GM13976 (cell line): Measurements from ENCODE around the gene MYH6.
"Not testable (repeated sequence)": the region's sequence is repeated elsewhere in the genome, so short reads cannot be mapped to it uniquely, and the experiment has no call there.

ENCODE experiments used
- DNase-seq: peaks from one replicate; pipeline ENCODE4 v3.0.0; 2012; ENCODE audit warnings: low spot score
- CTCF ChIP-seq: IDR thresholded peaks from 2 replicates; pipeline ENCODE4 v1.5.1; 2012; ENCODE audit warnings: borderline replicate concordance, mild to moderate bottlenecking; ENCODE audit not compliant: insufficient read depth; ENCODE audit errors: extremely low read depth, missing control alignments, control extremely low read depth
- in situ Hi-C: fragments of 300-500 bp; cut with MboI; formaldehyde crosslinking; loops from one replicate; pipeline ENCODE4 v1.12.0; 2022; ENCODE audit warnings: low sequenced_read_pairs, mixed read lengths, inconsistent platforms; ENCODE audit not compliant: unreplicated experiment

Gene MYH6

GRCh38 chr14:23407516-23408306 lies at the start of gene MYH6:
Gene MYH6 (minus strand): TSS chr14:23408273. CDS start chr14:23407223, 1,050 bp downstream.
- DNase-seq: no peak
- no peak for TF ChIP-seq CTCF
- in situ Hi-C loops: no loop called here

DNA sequence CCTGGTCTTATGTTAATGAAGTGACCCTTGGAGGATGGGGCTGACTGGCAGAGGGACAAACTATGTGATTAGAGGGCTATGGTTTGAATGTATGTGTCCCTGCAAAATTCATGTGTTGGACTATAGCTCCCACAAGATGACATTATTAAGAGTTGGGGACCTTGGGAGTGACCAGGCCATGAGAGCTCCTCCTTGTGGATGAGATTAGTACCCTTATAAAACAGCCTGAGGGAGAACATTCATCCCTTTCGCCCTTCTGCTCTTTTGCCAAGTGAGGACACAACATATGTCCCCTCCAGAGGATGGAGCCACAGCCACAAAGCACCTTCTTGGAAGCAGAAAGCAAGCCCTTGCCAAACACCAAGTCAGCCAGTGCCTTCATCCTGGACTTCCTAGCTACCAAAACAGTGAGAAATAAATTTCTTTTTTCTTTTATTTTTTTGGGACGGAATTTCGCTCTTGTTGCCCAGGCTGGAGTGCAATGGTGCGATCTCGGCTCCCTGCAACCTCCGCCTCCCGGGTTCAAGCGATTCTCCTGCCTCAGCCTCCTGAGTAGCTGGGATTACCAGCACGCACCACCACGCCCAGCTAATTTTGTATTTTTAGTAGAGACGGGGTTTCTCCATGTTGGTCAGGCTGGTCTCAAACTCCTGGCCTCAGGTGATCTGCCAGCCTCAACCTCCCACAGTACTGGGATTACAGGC lies 49.0 kb upstream of the MYH6 start:
- in situ Hi-C loops, DNase-seq: not testable (repeated sequence)

- DNase-seq: no peak
- in situ Hi-C loops: no loop called here
- TF ChIP-seq CTCF: no peak
Observed at GRCh38 chr14:23454445-23454856, 46.4 kb upstream of the MYH6 start.

DNA sequence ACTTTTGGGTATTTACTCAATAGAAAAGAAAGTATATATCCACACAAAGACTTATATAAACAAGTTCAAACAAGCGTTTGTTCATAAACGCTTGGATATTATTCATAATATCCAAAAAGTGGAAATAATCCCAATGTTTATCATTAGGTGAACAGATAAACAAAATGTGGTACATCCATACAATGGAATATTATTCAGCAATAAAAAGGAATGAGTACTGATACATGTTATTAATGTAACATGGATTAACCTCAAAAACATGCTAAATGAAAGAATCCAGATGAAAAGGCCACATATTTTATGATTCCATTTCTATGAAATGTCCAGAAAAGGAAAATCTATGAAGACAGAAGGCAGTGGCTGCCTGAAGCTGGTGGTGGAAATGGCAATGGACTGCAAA lies 44.2 kb upstream of the MYH6 start:
- no peak for TF ChIP-seq CTCF
- in situ Hi-C loops: no loop called here
- no peak for DNase-seq

DNA sequence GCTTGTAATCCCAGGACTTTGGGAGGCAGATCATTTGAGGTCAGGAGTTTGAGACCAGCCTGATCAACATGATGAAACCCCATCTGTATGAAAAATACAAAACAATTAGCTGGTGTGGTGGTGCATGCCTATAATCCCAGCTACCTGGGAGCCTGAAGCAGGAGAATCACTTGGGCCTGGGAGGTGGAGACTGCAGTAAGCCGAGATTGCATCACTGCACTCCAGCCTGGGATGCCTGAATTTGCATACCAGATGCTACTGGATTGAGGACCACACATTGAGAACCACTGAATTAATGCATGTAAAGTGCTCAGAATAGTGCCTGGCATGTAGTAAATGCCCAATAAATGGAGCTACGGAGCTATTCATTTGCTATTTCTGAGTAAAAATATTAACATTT lies 42.3 kb upstream of the MYH6 start:
- no peak for TF ChIP-seq CTCF
- in situ Hi-C loops: no loop called here
- no peak for DNase-seq

DNA sequence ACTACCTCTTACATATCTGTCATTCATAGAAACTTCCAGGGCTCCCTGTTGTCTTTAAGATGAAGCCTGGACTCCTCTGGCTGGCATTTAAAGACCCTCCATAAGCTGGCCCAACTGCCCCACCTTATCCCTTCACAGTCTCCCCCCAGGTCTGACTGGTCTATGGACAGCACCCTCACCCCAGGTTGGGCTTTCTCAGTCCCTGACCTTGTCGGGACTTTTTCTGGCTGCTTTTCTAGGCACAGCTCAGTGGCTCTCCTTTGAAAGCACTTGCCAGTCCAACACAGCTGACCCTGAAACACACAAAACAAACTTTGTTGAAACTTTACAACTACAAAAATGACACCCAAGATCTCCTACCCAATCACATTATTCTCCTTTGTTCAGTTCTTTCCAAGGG lies 41.2 kb upstream of the MYH6 start:
- DNase-seq: no peak
- TF ChIP-seq CTCF: no peak
- in situ Hi-C loops: no loop called here

DNA sequence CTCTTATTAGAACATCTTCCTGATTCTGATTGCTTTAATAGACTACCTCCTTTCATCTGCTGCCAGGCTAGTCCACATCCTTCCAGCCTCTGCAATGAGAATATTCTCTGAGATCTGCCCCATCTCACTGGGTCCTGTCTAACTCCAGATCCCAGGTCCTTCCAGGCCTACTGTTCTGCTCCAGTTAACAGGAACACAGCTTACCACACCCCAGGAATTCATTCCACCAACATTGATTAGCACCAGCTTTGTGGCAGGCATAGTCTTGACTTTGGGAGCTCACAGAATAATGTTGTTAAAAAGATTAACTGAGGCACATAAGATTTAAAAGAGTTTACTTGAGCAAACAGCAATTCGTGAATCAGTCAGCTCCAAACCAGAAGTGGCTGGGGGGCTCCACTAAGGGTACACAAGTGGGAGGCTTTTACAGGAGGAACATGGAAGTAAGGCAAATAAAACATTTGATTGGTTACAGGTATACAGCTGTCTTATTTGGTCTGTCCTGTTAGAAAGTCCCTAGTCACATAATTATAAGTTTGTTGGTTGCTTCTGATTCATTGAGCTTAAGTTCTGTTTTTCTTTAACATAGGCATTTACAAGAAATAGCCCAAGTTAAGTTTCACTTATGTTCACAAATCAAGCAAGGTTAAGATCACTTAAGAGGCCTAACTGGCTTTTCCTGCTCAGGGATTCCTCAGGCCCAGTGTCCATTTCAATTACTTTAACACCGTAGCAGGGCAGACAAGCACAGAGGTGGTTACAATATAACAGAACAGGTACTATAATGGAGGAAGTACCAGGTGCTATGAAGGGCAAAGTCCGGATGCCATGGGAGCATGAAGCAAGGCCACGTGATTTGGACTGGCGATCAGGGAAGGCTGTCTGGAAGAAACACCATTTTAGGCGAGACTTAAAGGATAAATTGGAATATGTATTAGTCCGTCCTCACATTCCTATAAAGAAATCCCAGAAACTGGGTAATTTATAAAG lies 39.6 kb upstream of the MYH6 start:
- DNase-seq: no peak
- in situ Hi-C loops: no loop called here
- no peak for TF ChIP-seq CTCF
